PC-3 (cell line): ENCODE measurements around the gene PMEPA1.

ENCODE experiments used
- EZH2 ChIP-seq: fragments of 300-600 bp; sonication (generic); IDR thresholded peaks from one replicate; pipeline ENCODE4 v1.6.1; 2017; ENCODE audit warnings: antibody characterized with exemption, mild to moderate bottlenecking, low read length; ENCODE audit not compliant: unreplicated experiment
- TF ChIP-seq, protein P1 (sequence below): fragments of 300-600 bp; sonication (generic); conservative IDR thresholded peaks from 2 replicates; pipeline ENCODE4 v1.5.1; 2017; ENCODE audit warnings: antibody characterized with exemption, low read depth, mild to moderate bottlenecking, low read length

DNA sequence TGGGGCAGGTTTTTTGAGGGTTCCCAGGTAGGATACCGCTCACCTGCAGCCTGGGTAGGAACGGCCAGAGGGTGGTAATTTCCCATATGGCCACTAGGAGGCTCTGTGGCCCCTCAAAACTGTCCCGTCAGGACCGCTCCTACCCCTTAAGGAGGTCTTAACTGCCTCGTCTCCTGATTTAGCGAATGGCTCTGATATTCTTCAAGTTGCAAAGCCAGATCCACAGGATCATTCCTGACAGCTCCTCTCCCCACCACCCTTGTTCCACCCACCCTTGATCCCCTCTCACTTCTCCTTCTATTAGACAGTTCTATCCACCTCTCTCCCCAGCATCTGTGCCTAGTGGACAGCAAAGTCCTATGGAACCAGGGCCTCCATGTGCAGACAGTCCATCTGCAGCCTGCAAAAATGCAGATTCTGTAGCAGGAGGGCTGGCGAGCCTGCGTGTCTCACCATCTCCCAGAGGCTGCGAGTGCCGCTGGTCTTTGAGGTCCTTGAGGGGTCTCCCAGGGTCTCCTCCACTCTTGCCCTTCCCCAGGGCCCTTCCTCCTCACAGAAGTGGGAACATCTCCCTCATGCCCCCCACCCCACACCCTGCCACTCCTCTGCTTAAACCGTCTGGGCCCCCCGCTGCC lies 55.3 kb downstream of the PMEPA1 start:
- TF ChIP-seq, protein P1, sequence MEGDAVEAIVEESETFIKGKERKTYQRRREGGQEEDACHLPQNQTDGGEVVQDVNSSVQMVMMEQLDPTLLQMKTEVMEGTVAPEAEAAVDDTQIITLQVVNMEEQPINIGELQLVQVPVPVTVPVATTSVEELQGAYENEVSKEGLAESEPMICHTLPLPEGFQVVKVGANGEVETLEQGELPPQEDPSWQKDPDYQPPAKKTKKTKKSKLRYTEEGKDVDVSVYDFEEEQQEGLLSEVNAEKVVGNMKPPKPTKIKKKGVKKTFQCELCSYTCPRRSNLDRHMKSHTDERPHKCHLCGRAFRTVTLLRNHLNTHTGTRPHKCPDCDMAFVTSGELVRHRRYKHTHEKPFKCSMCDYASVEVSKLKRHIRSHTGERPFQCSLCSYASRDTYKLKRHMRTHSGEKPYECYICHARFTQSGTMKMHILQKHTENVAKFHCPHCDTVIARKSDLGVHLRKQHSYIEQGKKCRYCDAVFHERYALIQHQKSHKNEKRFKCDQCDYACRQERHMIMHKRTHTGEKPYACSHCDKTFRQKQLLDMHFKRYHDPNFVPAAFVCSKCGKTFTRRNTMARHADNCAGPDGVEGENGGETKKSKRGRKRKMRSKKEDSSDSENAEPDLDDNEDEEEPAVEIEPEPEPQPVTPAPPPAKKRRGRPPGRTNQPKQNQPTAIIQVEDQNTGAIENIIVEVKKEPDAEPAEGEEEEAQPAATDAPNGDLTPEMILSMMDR: peak; percentile 98
- TF ChIP-seq EZH2: no peak
